ENCODE data around the gene CFDP1. TPM values are rescaled to one million over a fixed set of nuclear protein-coding genes. Genes with fewer than 3 reads are reported as not detected.

CFDP1 gene
- polyA plus RNA-seq, 1 donor: 167 TPM

DNA sequence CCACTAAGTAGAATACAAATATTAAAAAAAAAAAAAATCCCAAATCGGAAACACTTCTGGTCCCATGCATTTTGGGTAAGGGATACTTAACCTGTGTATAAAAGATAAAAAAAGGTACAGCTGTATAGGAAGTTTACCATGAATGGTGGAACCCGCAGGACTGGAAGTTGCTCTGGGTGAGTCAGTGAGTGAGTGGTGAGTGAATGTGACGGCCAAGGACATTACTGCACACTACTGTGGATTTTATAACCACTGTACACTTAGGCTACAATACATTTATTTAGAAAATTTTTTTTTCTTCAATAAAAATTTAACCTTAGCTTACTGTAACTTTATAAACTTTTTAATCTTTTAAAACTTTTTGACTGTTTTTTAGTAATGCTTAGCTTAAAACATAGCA is 110.6 kb downstream of the CFDP1 start:
- DNase-seq: no peak

DNA sequence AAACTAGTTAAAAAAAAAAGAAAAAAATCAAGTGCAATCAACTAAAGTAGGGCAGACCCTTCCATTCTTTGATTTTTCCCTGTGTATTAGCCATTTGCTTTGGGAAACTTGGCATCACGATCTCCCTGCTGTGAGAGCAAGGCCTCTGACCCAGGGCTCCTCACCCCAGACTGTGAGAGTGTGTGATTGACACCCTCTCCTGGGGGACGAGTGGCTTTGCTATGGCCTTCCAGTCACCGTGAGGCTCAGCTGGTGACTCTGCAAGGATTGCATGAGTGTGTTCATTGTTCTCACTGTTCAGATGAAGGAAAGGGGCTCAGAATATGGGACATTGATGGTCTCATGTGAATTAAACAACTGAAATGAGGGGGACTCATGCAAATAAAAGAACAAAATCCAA is 112.9 kb downstream of the CFDP1 start:
- no peak for DNase-seq

DNA sequence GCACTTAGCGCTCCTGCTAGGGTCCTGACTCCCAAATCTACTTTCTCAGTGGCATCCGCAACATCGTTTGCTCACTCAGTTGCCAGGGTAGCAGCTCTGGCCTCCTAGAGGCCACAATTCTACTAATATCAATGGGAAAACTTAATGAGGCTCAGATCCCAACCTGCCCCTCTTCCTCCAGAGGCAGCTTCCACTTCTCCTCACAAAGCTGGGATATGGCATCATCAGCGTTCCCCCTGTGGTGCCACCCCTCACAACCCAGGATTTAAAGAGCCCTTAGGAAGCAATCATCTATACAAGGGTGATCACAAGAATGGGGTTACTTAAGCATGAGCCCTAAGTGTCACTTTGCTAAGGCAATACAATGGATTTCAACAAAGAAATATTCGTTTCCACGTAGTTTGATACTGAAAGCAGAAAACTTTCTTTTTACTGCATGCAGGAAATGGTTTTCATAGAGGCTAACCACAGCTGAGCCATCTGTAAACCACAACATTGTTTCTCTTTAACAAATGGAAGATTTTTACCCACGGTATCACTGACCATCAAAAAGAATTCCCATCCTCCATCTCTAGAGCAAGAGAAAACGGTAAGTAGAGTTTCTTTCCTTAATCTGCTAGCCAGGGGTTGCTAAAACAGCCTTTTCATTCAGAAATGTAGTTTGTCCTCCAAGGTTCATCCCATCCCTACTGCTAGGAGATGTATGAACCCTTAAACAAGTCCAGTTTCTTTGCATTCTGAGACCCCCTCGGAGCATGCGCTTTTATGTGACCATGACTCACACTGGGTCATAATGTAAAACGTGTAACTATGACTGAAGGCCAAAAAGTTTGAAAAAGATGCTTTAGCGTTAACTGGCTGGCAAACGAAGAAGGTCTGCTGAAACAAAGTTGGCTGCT is 113.5 kb downstream of the CFDP1 start:
- no peak for DNase-seq

DNA sequence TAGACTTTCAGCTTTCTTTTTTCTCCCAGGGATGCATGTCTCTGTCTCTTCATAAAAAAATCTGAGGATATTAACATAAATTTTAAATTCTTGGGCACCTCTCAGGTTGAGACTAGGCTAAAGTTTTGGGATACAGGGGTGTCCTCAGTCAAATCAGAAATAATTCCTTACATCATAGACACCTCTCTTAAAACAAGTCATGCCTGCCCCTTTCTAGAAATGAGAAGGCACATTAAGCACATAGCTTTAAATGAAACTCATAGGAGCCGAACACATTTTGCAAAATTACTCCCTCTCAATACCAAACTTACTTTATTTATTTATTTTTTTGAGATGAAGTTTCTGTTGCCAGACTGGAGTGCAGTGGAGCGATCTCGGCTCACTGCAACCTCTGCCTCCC is 114.6 kb downstream of the CFDP1 start:
- DNase-seq: no peak

DNA sequence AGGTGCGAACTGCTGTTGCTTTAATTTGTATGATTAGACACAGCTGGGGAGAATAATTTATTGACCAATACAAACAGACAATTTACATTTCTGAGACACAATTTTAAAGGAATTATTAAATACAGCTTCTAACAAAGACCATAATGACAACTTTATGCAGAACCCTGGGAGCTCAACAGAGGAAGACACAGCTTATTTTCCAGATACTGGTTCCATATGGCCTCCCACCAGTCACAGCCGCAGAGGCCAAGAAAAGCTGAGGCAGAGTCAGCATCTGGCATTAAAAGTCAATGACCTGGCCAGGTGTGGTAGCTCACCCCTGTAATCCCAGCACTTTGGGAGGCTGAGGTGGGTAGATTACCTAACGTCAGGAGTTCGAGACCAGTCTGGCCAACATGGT is 115.8 kb downstream of the CFDP1 start:
- DNase-seq: no peak

DNA sequence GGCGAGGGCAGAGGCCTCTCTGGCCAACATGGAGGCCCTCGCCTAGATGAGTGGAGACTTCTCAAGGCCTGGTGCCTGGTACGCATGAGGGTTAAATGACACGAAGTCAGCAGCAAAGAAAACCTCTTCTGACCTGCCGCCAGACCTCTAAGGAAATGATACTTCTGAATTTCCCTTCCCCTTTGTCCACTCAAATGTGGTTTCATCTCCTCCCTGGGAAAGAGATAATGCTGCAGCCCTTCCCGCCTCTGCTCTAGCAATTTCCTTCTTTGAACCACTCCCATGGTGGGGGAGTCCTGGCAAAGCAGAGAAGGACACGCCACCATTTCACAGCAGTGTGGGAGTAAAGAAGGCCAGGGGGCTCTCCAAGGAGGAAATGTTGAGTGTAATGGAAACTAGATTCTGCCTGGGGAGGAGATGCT is 116.2 kb downstream of the CFDP1 start:
- DNase-seq: no peak

DNA sequence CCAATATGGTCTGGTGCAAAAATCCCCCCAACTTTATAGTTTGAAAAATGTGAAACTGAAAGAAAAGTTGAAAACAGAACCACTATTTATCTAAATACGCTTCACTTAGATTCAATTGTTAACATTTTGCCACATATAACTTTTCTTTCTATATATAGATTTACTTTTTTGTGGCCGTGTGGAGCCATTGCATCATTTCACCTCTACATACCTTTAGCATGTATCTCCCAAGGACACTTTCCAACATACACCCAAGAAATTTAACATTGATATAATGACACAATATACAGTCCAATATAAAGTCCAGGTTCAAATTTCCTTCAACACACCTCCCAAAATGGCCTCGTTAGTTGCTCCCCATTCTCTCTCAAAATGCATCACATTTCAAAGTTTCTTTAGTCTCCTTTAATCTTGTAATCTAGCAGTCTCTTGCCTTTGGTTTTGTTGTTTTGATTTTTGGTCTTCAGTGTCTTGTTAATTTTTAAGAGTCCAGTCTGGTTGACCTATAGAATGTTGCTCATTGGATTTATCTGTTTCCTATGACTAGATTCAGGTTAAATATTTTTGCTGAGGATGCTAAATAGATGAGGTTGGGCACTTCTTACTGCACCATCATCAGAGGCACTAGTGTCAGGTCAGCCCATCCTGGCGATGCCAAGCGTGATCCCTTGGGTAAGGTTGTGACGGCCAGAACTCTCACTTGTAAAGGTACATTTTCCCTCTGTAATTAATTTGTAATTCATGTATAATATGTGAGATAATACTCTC is 117.6 kb downstream of the CFDP1 start:
- DNase-seq: no peak

DNA sequence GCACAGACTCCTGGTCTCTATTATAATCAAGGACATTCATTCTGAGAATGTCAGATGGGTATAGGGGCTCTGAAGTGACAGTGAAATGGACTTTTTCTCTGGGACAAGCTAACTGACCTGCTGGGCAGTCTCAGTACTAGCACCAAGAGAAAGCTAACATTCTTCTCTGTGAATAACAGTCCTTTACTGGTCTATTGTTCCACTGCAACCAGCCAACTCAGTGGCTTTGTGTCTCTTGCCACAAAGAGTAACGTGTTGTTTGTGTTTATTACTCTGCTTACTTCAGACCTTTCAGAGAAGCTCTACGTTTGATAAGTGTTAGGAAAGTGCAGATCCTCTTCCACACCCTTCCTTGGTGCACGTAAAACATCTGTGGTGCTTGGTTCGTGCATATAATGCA is 120.4 kb downstream of the CFDP1 start:
- no peak for DNase-seq

DNA sequence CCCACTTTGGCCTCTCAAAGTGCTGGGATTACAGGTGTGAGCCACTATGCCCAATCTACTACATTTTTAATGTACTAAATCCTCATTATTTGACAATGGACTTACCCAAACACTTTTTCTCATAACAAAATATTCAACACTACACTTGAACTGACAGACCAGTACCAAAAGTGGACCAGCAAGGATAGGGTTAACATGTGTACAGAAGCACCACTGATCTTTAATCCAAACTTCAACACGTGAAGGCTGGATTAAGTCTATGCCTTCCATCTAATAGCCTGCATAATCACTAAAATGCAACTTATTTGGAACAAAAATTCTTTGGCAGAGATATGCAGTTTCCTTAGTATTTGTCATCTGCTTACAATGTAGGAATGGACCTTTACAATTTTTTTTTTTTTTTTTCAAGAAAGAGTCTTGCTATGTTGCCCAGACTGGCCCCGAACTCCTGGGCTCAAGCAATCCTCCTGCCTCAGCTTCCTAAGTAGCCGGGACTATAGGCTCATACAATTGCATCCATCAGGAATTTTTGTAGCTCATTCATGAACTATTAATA is 121.8 kb downstream of the CFDP1 start:
- no peak for DNase-seq

DNA sequence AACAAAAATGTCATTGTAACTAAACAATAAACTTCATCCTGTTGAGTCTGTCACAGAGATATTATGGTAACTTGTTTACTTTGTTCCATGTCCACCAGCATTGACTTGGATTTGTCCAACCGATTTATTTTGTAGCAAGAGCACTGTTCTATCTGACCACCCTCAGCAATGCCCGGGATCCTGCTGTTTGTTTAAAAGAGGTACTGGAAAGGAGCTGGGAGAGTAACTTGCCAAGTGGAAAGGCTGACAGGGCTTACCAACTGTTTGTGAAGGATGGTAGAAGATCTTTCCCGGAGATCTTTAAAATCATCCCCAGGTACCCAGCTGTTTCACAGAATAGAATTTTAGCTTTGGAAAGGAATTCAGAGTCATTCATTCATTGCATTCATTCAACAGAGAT is 122.8 kb downstream of the CFDP1 start:
- no peak for DNase-seq

DNA sequence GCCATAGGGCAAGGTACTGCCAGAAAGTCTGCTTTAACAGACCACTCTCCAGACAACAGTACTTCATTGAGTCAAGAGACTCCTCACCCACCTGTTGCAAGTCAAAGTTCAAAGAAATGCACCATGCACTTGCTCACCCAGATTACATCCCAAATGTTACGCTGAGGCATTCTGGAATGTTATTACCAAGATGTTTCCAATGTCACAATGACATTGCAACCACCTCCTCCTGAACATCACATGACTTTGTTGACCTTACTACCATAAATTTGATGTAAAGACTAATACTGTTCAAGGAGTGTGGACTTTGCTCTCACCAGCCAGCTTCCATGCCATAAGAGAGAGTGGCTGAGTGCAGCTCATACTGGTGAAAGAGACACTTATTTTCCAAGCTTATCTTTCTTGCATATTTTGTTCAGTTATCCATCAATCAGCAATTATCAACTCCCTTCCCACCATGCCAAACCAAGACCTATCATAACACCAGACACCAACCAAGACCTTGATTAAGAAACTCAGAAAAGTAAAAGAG is 123.3 kb downstream of the CFDP1 start:
- DNase-seq: no peak

DNA sequence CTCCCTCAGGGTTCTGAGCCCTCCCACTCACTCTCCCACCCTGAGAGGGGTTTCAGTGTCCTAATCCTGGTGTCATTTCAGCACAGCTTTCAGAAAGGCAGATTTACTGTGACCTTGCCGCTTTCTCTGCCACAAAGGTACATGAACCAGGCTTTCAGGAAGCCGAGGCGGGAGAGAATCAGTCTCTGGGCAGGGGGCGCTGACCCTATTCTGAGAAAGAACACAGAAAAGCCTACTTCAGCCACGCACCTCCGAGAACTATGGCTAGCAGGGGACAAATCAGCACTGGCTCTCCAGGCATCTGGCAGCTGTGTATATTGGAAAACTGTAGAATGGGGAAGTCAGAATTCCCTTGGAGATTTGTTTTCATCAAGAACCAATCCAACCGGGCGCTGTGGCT is 124.1 kb downstream of the CFDP1 start:
- no peak for DNase-seq

DNA sequence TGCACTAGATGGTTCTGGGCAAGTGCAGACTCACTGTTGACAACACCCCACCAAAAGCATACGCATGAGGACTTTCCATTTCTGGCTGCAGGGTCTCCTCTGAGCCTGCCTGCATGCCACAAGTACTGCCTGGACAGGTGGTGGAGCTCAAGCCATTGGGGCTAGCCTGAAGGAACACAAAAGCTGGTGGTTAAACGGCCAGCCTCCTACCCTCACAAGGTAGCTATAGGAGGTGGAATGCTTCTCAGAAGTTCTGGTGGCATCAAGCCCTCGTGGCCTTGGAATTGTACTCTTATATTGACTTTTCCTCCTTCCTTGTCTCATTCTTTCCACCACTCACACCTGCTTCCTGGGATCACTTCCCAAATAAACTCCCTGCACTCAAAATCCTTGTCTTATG is 125.3 kb downstream of the CFDP1 start:
- DNase-seq: no peak

DNA sequence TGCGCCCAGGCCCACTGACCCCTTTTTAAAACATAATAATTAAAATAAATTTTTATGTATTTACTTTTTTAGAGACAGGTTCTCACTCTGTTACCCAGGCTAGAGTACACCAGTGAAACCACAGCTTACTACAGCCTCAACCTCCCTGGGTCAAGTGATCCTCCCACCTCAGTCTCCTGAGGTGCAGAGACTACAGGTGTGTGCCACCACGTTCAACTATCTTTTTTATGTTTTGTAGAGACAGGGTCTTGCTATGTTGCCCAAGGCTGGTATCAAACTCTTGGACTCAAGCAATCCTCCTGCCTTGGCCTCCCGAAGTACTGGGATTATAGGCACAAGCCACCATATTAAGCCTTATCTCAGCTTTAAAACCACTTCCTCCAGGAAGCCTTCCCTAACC is 125.8 kb downstream of the CFDP1 start:
- DNase-seq: no peak

DNA sequence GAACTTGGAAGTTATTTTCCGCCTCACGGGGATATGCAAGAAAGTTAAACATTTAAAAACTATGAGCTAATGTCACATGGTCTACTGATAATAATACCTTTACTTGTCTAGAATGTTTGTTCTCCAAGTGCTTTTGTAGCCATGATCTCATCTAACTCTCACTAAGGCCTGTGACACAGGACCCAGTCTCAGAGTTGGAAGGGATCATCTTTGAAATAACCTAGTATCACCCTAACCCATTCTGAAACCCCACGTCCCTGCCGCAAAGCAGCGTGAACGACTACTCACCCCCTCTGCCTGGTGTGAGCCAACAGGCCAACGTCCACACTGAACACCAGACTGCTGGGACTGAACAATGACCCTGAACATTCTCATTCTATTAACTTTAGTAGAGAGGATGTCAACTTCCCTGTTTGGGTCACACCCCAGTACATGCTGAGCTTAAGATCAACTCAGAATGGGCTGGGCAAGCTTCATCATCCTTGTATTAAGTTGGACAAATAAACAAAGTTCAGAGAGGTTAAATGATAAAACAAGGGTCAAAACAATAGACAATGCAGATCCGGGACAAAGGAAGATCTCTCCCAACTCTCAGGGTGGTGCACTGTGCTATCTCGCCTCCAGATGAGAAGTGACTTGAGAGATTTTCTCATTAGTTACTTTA is 127.1 kb downstream of the CFDP1 start:
- no peak for DNase-seq

DNA sequence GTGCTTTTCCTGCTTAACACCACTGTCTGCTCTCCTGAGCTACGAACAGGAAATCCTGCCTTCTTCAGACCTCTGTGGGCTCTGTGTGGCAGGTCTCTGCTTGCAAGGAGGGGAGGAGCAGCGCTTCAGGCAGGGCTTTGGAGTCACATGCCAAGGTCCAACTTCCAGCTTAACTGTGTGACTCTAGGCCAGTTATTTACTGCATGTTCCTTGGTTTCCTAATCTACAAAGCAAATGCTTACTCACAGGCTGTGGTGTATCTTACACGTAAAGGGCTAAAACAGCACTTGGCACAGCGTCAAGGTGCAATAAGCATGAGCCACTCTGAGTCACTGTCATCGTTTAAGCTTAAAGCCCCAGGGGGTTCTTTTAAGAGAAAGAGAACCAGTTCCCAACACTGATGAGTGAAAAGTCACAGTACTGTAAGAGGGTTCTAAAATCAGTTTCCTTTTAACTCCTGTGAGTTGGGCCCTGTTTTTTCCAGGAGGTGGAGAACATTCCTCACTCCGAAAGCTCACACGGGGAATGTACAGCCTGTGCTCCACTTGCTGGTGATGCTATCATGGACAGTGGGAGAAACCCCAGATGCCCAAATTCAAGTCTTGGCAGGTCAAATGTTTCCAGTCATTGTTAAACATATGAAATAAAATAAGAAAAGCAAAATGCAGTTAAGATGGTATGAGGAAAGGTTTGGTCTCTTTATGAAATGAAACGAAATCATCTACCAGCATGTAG is 127.8 kb downstream of the CFDP1 start:
- peak; percentile 43 for DNase-seq

DNA sequence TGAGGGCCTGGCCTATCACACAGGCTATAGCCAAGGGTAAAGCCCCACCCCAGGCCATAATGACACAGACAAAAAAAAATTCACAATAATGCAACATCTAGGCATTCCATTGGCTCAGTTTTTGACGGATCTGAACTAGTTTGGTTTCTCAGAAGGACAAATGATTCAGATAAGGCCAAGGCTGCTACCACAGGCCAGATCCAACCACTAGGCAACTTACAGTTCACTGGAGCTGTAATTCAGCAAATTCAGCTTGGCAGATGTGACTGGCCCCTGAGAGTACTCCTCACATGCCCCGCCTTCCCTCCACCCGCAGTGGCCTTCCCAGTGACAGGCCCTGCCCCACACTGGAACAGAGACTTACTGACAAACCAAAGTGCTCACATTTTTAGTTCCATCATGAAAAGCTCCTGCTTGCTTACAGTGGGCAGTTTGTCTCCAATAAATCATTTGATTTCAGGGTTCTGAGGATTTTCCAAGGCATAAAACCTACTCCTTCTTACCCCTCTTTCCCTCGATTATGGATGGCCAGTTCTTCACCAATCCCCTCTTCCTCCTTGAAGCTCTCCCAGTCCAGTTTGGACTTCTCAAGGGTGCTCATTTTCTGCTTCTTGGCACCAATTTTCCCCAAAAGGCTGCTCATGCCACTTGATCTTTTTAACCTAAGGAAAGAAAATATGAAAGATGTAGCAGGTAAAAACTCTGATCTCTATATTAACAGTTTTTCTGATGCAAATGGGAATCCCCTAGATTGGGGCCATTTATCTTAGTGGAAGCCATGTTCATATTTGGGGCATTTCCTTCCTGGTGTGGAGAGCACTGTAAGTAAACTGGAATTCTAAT is 128.6 kb downstream of the CFDP1 start:
- DNase-seq: no peak

DNA sequence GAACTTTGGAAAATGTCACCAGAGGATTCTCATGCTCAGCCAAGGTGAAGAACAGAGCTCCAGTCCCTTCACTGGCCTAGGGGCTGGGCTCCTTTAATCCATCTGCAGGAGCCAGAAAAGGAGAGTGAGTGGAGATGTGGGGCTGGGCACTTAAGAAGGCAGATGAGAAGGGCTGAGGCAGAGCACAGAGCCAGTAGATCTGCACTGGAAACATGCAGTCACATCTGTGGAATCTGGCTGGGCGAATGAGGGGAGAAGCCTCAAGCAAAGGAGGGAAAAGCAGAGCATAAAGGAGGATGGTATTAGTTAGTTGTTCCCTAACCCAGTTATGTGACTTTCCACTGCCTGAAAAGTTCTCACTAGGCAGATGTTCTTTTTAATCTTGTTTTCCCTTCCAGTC is 131.5 kb downstream of the CFDP1 start:
- DNase-seq: no peak

DNA sequence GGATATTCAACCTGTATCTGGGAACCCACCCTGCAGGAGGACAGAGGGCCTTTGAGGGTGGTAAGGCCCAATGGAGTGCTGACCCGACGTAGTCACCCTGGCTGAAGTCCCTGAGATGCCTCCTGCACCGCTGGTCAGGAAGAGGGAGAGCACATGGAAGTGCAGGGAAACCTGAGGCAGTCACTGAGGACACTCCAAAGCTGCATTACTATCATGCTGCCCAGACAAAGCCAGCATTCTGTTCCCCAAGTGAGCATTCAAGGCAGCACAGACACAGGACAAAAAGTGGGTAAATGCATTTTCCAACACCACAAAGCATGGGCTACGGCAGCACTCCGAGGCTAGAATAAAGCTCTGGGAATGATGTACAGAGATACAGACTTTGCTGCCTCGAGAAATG is 135.0 kb downstream of the CFDP1 start:
- no peak for DNase-seq

DNA sequence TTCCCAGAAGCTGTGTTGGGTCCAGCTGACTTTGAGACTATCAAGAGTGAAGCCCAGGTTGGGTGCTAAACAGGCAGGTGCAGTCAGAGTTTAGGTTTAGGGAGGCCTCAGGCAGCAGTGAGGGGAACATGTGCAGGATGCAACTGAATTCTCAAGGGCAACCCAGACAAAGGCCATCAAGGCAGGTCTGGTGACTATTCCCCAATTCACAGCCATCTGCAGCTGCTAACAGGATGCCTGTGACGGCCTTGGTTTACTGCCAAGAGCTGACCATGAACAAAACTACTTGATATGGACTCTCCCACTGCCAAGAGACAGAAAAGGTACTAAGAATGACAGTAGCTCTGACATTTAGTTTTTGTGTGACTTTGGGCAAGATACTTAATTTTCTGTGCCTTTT is 136.7 kb downstream of the CFDP1 start:
- DNase-seq: no peak
